AG04449 (cell line): Measurements from ENCODE around the gene TMEM117.

Experiments
- CTCF ChIA-PET: fragments of 350-600 bp; formaldehyde crosslinking; extraction: SDS; loops from one replicate; lab custom pipeline; 2021; ENCODE audit warnings: antibody characterized with exemption; lab: Yijun Ruan, JAX
- POLR2A ChIA-PET: fragments of 400-600, 350-600 bp; formaldehyde crosslinking; extraction: SDS; loops from one replicate; lab custom pipeline; 2020; ENCODE audit warnings: antibody characterized with exemption, inconsistent platforms; lab: Yijun Ruan, JAX
- DNase-seq: peaks from one replicate; pipeline ENCODE4 v3.0.0-alpha.2; 2010; ENCODE audit warnings: low read depth, low spot score
- H3K4me3 ChIP-seq: 2 replicates; pipeline ENCODE4 v1.5.1; 2011; ENCODE audit warnings: low read depth, mild to moderate bottlenecking, control low read depth, low read length
- TF ChIP-seq, protein P1 (sequence below): IDR thresholded peaks from one replicate; pipeline ENCODE4 v1.5.1; 2011; ENCODE audit warnings: mild to moderate bottlenecking, moderate library complexity, low read length, control low read depth, inconsistent platforms; ENCODE audit not compliant: insufficient read depth; ENCODE audit errors: missing control alignments

TMEM117 gene

GRCh38 chr12:44224399-44225148 is 388.7 kb downstream of the TMEM117 start:
- POLR2A ChIA-PET = no interaction called here
- H3K4me3 ChIP-seq = no peak overlapping the region
- DNase-seq = no peak
- TF ChIP-seq, protein P1, sequence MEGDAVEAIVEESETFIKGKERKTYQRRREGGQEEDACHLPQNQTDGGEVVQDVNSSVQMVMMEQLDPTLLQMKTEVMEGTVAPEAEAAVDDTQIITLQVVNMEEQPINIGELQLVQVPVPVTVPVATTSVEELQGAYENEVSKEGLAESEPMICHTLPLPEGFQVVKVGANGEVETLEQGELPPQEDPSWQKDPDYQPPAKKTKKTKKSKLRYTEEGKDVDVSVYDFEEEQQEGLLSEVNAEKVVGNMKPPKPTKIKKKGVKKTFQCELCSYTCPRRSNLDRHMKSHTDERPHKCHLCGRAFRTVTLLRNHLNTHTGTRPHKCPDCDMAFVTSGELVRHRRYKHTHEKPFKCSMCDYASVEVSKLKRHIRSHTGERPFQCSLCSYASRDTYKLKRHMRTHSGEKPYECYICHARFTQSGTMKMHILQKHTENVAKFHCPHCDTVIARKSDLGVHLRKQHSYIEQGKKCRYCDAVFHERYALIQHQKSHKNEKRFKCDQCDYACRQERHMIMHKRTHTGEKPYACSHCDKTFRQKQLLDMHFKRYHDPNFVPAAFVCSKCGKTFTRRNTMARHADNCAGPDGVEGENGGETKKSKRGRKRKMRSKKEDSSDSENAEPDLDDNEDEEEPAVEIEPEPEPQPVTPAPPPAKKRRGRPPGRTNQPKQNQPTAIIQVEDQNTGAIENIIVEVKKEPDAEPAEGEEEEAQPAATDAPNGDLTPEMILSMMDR = no peak
- CTCF ChIA-PET = no interaction called here

DNA sequence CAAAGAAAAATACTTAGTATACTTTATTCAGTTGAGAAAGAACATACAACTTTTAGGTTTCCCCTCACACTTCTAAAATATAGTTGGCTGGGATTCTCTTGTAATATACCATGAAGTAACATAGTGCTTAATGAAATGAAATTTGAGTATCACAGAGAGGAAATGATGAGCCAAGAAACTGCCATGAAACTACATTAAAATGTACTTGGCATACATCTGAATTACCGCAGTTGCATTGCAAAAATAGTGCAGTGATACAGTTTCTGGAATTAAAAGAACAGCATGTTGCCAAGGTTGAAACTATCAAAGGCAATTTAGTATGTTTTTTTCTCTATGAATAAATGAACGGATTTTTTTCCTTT is 389.2 kb downstream of the TMEM117 start:
- ChIA-PET POLR2A (no interaction called here), CTCF (no interaction called here)
- no peak for DNase-seq
- TF ChIP-seq, protein P1 = no peak
- H3K4me3 ChIP-seq = no peak overlapping the region

DNA sequence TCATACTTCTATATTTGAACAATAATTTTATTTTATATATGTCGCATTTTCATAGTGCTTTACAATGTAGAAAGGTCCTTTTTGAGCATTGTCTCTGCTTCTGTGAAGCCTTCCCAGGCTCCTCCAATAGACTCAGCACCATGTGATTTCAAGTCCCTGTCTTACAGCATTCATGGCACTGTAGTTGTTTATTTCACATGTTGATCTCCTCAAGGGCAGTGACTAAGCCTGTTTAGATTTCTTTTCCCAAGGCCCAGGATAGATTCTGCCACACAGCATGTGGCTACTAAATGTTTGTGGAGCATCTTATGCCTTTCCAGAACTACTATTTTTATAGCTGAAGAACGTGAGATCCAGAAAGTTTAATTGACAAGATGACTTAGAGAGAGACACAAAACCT is 391.7 kb downstream of the TMEM117 start:
- ChIA-PET CTCF (no interaction called here), POLR2A (no interaction called here)
- TF ChIP-seq, protein P1 = no peak
- no peak overlapping the region for H3K4me3 ChIP-seq
- DNase-seq = no peak

GRCh38 chr12:44229846-44230245 is 394.0 kb downstream of the TMEM117 start:
- no peak for DNase-seq
- TF ChIP-seq, protein P1 = no peak
- ChIA-PET POLR2A (no interaction called here), CTCF (no interaction called here)
- H3K4me3 ChIP-seq = no peak overlapping the region

GRCh38 chr12:44235674-44236073 is 399.8 kb downstream of the TMEM117 start:
- TF ChIP-seq, protein P1 = no peak
- no peak for DNase-seq
- CTCF ChIA-PET = no interaction called here
- no peak overlapping the region for H3K4me3 ChIP-seq
- POLR2A ChIA-PET = no interaction called here

DNA sequence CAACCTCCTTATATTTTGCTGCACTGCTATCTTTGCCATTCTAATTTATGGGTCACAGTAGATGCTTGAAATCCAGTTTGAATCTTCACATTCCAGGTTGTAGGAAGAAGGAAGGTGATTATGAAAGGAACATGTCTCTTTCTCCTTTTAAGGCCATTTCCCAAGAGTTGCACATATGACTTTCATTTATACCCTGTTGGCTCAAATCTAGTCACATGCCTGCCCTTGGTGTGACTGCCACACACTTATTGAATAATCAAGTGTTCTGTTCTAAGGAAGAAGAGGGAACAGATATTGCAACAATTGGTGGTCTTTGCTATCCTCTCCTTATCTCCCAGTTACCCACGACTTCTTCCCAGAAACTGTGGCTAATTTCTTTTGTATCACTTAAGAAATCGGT is 404.3 kb downstream of the TMEM117 start:
- ChIA-PET CTCF (no interaction called here), POLR2A (no interaction called here)
- no peak for DNase-seq
- no peak overlapping the region for H3K4me3 ChIP-seq
- TF ChIP-seq, protein P1 = no peak
